Right hindlimb (tissue), 1 donor: ENCODE results near the gene UBA7.
"Not testable (repeated sequence)": the region's sequence is repeated elsewhere in the genome, so short reads cannot be mapped to it uniquely, and the experiment has no call there.

Experiments used
- DNase-seq: peaks from one replicate; pipeline ENCODE4 v3.0.0-alpha.2; 2018

The UBA7 gene

DNA sequence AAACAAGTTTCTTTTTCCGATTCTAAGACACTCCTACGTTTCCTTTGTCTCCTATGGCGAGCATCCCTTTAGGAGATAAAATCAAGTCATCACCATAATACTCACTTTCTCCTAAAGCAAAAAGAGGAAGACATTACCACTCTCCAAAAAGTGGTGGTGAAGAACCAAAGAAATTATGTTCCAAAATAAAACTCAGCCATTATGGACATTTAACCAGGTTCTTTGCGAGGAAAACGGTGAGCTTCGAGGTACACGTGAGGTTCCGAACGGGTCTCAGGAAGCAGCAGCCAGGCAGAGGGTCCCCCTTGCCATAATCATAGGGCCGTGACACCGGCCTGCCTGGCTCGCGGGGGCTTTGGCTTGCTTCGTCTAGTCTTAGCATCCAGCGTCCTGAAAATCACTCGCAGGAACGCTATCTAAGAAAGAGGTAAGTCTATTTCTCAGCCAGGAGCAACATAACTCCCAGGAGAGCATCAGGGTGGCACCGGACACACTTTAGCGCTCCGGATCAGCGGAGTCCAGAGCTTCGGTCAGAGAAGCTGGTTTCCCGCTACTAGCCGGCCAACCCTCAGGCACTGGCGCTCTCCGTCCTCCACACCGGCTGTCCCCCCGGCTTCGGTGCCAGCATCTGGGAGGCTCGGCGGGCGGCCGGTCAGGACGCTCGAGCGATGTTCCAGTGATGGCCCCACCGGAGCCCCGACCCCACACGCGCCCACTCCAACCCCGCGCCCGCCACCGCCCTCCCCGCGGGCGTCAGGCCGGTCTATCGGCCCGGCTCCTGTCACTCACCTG, 28.0 kb downstream of the UBA7 start:
- DNase-seq, result no peak

DNA sequence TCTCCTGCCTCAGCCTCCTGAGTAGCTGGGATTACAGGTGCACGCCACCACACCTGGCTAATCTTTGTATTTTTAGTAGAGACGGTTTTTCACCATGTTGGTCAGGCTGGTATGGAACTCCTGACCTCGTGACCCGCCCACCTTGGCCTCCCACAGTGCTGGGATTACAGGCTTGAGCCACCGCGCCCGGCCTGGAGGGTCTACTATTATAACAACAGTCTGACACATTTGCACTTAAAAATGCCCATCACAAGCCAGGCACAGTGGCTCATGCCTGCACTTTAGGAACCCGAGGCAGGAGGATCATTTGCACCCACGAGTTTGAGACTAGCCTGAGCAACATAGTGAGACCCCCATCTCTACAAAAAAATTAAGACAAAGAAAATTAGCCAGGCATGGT, 31.5 kb downstream of the UBA7 start:
- not testable (repeated sequence) for DNase-seq

DNA sequence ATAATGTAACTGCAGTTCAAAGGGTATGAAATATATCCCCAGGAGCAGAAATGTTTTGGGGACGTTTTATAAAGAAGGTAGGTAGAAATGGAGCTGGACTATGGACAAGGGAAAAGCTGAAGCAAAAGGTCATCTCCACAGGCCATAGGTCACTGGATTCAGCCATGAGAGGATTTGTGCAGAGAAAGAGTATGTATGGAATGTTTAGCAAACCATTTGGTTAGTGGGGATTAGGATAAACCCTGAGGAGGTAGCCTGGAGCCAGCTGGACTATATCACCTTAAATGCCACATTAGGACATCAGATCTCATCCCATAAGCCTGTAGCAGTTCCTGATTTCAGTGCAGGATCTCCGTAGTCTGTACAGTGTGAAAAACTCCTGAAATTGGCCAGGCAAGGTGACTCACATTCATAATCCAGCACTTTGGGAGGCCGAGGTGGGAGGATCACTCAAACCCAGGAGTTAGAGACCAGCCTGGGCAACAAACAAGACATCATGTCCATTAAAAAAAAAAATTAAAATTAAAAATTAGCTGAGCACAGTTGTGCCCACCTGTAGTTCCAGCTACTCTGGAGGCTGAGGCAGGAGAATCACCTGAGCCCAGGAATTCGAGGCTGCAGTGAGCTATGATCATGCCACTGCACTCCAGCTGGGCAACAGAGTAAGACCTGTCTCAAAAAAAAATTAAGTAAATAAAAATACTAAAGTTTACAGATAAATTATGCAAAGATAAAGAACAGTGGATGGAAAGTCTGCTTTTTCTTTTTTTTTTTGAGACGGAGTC, 32.1 kb downstream of the UBA7 start:
- no peak for DNase-seq

DNA sequence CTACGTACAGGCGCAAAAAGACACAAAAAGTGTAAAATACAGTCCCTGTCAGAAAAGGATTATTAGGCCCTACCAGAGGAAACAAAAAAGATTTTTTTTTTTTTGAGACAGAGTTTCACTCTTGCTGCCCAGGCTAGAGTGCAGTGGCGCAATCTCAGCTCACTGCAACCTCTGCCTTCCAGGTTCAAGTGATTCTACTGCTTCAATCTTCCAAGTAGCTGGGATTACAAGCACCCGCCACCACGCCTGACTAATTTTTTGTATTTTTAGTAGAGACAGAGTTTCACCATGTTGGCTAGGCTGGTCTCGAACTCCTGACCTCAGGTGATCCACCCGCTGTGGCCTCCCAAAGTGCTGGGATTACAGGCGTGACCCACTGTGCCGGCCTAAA, 32.8 kb downstream of the UBA7 start:
- not testable (repeated sequence) for DNase-seq

DNA sequence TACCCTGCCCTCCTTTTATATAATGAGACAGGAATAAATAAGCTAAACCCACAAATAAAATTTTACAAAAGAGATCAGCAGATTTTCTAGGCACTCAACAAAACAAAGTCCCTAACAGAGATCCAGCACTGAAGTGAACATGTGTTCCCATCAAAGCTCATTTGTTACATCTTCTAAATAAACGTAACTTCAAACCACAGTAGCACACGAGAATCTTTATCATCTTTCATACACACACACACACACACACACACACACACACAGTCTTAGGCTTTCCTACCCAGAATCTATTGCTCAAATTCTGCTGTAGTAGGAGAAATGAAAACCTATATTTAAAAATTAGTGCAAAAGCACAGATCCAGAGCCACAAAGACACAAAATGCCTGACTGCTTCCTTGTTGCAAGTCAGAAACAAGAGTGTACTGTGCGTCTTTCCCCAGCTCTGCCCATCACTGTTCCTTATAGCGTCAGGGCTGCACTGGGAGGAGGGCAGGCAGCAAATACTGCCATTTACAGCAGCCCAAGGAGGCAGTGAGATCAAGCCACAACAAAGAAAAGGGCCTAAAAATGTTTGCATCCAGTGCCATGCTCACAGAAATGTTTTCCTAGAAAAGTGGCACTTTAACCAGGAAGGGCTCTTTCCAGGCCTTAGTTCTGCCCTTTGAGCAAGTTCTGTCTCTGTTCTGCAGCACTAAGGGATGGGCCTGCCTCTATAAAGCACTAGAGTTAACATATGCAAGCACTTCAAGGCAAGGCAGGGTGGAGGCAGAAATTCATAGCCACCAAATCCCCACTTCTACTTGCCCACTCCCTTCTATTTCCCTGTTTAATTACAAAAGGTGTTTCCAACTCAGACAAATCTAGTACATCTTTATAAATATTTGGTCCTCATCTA, 33.4 kb downstream of the UBA7 start:
- DNase-seq, result no peak

DNA sequence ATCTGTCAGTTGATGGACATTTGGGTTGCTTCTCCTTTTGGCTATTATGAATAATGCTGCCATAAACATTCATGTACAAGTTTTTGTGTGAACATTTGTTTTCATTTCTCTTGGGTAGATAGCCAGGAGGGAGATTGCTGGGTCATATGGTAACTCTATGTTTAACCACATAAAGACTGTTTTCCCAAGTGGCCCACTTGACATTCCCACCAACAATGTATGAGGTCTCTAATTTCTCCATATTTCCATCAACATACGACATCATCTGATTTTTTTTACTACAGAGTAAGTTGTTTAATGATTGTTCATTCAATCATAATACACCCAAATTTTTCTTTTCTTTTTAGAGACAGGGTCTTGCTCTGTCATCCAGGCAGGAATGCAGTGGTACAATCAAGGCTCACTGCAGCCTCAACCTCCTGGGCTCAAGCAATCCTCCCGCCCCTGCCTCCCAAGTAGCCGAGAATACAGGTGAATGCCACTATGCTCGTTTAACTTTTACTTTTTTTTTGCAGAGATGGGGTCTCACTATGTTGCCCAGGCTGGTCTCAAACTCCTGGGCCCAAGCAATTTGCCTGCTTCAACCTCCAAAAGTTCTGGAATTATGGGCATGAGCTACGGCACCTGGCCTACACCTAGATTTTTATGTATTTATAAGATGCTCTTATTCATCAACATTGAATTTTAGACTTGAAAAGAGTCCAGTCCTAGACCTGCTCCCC, 34.2 kb downstream of the UBA7 start:
- DNase-seq, result no peak

DNA sequence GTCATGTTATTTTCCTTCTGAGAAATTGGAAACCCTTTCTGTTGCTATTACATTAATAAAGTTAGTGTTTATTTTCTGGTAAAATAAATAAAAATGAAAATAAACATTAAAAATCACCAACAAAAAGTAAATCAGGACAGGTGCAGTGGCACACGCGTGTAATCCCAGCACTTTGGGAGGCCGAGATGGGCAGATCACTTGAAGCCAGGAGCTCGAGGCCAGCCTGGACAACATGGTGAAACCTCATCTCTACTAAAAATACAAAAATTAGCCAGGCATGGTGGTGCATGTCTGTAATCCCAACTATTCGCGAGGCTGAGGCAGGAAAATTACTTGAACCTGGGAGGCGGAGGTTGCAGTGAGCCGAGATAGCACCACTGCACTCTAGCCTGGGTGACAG, 37.7 kb downstream of the UBA7 start:
- DNase-seq, result not testable (repeated sequence)

DNA sequence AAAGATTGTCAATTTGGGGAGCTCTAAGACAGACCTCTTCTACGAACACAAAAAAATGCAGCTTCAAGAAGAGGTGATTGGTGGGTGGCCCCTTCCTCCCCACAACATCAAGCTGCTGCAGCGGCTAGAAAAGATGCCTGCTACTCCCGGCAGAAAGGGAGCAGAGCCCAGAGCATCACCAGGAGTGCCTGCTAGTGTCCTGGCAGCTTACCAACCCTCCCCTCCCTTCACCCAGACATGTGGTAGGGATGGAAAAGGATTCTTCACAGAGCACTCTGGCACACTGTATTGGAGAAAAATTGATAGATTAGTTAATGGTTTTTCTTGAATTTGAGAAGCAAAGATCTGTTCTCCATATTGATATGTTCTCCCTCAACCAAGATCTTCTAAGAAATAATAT, 38.2 kb downstream of the UBA7 start:
- no peak for DNase-seq

DNA sequence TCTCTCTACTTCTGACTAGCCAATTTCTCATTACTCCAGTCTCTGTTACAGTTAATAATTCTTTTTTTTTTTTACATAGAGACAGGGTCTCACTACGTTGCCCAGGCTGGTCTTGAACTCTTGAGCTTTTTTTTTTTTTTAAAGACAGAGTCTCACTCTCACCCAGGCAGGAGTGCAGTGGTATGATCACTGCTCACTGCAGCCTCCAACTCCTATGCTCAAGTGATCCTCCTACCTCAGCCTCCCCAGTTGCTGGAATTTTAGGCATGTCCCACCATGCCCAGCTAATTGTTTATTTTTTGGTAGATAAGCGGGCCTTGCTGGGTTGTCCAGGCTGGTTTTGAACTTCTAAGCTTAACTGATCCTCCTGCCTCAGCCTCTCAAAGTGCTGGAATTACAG, 41.0 kb downstream of the UBA7 start:
- DNase-seq, result no peak

DNA sequence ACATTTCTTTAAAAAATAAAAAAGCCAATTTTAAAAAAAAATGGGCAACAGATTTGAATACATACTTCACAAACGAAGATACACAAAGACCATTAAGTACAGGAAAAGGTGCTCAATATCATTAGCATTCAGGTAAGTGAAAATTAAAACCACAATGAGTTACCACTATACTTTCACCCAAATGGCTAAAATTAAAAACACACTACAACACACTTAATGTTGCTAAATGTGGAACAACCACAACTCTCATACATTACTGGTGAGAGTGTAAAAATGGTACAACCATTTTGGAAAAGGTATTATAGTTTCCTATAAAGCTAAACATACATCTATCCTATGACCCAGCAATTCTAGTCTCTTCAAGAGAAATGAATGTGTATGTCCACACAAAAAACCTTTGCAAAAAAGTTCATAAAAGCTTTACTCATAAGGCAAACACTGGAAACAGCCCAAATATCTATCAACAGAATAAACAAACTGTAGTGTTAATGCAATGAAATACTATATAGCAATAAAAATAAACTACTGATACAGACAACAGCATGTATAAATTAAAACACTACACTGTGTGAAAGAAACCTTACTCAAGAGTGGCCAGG, 42.3 kb downstream of the UBA7 start:
- DNase-seq, result no peak

DNA sequence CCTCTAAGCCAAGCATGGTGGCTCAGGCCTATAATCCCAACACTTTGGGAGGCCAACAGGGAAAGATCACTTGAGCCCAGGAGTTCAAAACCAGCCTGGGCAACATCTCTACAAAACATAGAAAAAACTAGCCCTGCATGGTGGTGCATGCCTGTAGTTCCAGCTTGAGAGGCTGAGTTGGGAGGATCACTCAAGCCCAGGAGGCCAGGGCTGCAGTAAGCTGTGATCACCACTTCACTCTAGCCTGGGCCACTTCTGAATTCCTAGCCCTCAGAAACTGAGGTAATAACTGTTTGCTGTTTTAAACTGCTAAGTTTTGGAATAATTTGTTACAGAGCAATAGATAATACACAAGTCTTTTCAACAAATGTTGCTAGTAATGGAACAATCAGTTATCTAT, 43.8 kb downstream of the UBA7 start:
- DNase-seq, result no peak

DNA sequence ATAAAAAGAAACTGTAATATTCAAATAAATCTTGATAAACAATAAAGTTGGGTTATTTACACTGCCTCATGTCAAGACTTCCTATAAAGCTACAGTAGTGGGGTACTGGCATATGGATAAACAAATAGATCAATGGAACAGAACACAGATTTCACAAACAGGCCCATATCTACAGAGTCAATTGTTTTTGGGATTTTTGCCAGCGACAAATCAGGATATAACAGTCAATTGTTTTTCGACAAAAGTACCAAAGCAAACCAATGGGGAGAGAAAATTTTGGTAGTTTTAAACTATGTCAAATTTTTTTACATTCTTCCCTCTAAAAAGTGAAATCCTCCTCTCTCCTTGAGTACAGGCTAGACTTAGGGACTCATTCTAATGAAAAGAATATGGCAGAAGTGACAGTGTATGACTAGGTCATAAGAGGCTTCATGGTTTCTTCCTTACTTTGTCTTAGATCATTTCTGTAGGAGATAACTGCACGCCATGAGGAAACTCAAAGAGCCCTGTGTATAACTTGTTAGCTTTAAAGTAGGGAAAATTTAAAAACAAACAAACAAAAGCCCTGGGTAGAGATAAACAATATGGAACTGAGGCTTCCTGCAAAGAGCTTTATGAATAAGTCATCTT, 44.4 kb downstream of the UBA7 start:
- DNase-seq, result no peak

DNA sequence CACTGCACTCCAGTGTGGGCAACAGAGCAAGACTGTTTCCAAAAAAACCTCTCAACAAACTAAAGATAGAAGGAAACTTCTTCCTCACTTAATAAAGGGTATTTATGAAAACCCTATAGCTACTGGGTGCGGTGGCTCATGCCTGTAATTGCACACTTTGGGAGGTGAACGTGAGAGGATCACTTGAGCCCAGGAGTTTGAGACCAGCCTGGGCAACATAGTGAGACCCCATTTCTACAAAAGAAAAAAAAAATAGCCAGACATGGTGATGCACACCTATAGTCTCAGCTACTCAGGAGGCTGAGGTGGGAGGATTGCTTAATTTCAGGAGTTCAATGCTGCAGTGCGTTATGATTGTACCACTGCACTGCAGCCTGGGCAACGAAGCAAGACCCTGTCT, 49.8 kb downstream of the UBA7 start:
- DNase-seq, result no peak

DNA sequence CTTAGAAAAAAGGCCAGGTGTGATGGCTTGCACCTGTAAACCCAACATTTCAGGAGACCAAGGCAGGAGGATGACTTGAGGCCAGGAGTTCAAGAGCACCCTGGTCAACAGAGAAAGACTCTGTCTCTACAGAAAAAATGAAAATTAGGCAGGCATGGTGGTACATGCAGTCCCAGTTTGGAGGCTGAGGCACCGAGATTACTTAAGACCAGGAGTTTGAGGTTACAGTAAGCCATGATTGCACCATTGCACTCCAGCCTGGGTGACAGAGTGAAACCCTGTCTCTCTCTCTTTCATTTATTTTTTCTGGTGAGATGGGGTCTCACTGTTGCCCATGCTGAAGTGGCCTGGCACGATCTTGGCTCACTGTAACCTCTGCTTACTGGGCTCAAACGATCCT, 52.1 kb downstream of the UBA7 start:
- no peak for DNase-seq

DNA sequence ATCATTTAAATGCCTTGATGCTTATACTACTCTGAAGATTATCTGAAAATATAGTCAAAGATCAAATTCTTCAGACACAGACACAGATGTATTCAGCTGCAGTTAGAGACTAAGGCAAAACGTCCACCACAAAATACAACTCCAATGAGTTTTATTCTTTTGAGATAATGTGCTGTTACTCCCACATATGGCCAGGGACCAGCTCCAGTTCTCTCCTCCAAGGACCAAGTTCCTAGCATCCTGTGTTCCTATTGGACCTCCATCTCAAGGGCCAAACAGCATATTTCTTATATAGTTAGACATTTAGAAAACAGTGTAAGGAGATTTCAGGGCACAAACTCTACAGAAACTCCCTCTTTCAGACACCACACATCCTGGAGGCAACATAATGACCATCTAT, 54.5 kb downstream of the UBA7 start:
- no peak for DNase-seq

DNA sequence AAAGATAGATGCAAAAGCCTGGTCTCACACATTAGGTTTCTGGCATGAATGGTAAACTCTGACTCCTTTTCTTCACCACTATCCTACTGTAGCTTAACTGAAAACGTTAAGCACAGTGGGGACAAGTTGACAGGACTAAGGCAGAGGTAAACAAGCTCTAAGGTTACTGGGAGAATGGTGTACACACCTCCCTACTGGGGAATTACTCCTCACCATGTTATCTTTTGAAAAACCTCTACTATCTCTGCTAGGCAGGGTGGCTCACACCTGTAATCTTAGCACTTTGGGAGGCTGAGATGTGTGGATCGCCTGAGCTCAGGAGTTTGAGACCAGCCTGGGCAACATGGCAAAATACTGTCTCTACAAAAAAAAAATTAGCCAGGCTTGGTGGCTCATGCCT, 56.6 kb downstream of the UBA7 start:
- DNase-seq, result no peak

DNA sequence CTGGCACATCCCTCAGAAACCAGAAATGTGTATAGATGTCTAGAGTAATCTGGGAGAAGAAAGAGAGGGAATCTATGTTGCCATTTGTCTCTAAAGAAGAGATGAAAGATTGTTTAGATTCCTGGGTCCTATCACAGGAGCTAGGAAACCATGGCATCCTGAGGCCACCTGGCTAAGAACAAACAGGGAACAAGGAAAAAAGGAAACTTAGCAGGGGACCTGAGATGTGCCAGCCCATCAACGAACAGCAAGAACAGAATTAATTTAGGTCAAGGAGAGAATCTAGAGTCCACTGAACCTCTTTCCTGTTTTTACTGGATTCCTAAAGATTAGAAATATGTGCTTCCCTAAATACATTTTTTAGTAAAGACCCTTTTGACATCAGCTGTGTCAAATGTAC, 57.7 kb downstream of the UBA7 start:
- DNase-seq, result no peak
